Adrenal gland (tissue), 5 donors: ENCODE measurements around the gene RAD21L1.

Experiments used
- POLR2A ChIP-seq, 2 donors: fragments of 450-650 bp; IDR thresholded peaks; one replicate each; pipeline ENCODE4 v1.6.1; 2017; ENCODE audit warnings: antibody characterized with exemption in 2 of 2, mild to moderate bottlenecking in 2 of 2, moderate library complexity in 1 of 2
- TF ChIP-seq, protein P1 (sequence below), 6 experiments: fragments of 450-650 bp in 4 of 6; fragments of 200-600 bp in 2 of 6; sonication (generic) in 1 of 6; IDR thresholded peaks; 1 replicate in 5 of 6; 2 replicates in 1 of 6; pipeline versions ENCODE4 v1.5.1 to v1.8.0; 2016 to 2021; ENCODE audit warnings: antibody characterized with exemption in 6 of 6, mild to moderate bottlenecking in 2 of 6, moderate library complexity in 1 of 6
- donor health status: DM: no; HTN: no; CAD: no.

- TF ChIP-seq POLR2A (IDR thresholded peaks at IDR 0.05) = no peak
- TF ChIP-seq, protein P1, sequence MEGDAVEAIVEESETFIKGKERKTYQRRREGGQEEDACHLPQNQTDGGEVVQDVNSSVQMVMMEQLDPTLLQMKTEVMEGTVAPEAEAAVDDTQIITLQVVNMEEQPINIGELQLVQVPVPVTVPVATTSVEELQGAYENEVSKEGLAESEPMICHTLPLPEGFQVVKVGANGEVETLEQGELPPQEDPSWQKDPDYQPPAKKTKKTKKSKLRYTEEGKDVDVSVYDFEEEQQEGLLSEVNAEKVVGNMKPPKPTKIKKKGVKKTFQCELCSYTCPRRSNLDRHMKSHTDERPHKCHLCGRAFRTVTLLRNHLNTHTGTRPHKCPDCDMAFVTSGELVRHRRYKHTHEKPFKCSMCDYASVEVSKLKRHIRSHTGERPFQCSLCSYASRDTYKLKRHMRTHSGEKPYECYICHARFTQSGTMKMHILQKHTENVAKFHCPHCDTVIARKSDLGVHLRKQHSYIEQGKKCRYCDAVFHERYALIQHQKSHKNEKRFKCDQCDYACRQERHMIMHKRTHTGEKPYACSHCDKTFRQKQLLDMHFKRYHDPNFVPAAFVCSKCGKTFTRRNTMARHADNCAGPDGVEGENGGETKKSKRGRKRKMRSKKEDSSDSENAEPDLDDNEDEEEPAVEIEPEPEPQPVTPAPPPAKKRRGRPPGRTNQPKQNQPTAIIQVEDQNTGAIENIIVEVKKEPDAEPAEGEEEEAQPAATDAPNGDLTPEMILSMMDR (IDR thresholded peaks at IDR 0.05) = no peak
Measured at GRCh38 chr20:1294497-1294896, 68.7 kb downstream of the RAD21L1 start.
